NCI-H748 treated with DMSO at 0.1 percent for 48 hours (cell line): ENCODE data around the gene NCOR2.
"Not testable (repeated sequence)": the region's sequence is repeated elsewhere in the genome, so short reads cannot be mapped to it uniquely, and the experiment has no call there.

Source experiments
- DNase-seq: peaks from one replicate; lab custom pipeline; 2025; lab: John Stamatoyannopoulos, UW

NCOR2 gene

DNA sequence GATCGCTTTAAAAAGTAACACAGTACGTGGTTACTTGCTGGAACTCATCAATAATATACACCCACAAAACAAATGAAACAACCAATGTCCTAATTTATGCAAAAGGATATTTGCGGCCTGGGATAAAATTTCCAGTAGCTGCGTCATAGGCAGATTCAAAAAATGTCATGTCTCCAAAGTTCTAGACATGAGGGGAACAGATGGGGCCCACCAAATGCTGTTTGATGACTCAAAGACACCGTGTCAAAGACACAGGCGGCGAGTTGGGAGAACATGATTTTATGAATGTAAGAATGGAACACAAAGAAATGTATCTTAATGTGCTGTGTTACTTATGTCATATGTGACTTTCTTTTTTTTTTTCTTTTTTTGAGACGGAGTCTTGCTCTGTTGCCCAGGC is 34.3 kb upstream of the NCOR2 start:
- no peak for DNase-seq

- no peak for DNase-seq
Observed at GRCh38 chr12:124599074-124599999, 31.9 kb upstream of the NCOR2 start.

- no peak for DNase-seq
Observed at GRCh38 chr12:124597041-124597440, 29.6 kb upstream of the NCOR2 start.

- no peak for DNase-seq
Observed at GRCh38 chr12:124595444-124595843, 28.0 kb upstream of the NCOR2 start.

GRCh38 chr12:124594851-124595250 is 27.4 kb upstream of the NCOR2 start:
- no peak for DNase-seq

DNA sequence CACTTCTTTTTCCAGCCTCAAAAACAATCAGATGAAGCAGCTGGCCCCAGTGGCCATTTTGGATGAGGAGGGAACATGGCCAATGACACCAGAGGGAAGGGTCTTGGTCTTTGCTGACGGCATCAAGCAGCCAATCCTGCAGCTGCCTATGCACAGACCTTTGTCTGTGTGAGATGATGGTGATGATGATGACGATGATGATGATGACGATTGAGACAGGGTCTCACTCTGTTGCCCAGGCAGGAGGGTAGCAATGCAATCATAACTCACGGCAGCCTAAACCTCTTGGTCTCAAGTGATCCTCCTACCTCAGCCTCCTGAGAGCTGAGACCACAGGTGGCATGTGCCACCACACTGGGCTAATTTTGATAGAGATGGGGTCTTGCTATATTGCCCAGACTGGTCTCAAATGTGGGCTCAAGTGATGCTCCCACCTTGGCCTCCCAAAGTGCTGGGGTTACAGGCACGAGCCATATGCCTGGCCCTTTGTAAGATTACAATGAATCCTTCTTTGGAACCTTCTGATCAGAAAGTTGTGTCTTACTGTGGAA is 26.5 kb upstream of the NCOR2 start:
- no peak for DNase-seq

GRCh38 chr12:124593176-124593575 is 25.8 kb upstream of the NCOR2 start:
- DNase-seq = no peak

DNA sequence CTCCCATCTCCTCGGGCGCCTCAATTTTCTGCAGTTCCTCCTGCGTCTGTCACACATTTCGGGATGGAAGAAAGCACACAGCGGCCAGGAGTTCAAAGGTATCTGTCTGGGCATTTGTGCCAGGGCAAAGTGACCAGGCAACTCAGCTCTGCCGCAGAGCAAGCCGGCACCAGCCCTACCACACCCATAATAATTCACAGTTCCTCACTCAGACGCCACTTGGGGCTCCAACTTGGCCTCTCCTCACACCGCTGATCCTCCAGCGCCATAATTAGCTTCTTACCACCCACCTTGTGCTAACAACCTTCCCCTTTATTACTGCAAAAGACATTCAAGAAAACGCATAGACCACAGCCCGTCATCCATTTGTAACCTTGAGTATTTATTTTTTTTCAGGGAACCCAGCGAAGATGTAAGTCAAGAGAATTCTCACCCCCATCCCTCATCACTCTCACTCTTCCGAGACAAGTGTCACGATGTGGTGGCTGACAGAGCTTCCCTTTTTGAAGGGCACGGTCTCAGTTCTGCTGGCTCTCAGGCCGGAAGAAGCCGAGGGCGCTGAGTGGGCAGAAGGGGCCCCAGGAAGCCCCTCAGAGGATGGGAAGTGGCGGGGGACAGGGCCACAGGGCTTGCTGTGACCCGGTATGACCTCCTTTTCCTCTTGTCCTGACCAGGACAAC is 25.2 kb upstream of the NCOR2 start:
- DNase-seq = no peak

DNA sequence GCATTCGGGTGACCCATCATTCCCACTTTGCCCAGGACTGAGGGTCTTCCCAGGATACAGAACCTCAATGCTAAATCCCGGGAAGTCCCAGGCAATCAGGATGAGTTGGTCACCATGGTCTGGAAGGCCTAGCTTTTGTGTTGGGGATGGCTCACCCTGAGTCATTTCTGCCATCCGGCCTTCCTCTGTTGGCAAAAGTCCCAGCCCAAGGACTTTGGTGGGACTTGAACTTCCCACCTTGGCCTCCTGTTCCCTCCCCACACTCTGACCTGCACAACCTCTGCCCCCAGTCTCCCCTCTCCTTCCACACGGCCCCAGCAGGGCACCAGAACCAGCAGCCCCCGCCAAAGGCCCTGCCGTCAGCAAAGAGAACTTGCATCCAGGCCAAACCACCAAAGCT is 24.6 kb upstream of the NCOR2 start:
- no peak for DNase-seq

DNA sequence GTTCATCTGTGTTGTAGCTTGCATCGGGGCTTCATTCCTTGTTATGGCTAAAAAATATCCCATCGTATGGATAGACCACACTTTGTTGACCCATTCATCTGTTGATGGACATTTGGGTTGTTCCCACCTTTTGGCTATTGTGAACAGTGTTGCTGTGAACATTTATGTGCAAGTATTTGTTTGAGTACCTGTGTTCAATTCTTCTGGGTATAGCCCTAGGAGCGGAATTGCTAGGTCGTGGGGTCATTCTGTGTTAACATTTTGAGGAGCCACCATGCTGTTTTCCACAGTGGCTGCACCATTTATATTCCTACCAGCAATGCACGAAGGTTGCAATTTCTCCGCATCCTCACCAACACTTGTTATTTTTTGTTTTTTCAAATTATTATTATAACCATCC is 23.0 kb upstream of the NCOR2 start:
- DNase-seq = no peak

DNA sequence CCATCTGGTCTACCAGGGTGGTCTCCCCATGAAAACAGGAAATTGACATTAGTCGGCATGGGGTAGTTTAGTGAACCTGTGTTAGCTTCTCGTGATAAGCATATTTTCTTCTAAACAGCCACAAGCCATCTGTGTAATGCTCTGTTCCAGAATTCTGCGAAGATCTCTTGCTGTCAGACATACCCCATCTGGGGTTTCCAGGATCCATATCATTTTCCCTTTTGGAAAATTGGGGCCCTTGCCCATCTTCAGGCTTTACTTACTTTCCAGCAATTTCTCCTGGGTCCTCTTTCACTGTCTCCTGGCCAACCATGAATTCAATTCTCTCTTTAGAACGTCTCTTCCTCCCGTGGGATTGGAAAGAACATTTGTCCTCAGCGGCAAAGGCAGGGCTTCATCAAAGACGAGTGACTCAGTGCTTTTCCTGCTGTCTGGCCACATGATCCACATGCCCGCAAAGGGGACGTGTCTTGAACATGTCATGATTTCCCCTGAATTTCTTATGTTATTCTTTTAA is 21.4 kb upstream of the NCOR2 start:
- no peak for DNase-seq

GRCh38 chr12:124588018-124588634 is 20.7 kb upstream of the NCOR2 start:
- no peak for DNase-seq

GRCh38 chr12:124586756-124587155 is 19.3 kb upstream of the NCOR2 start:
- peak; percentile 95 for DNase-seq

GRCh38 chr12:124584494-124584893 is 17.1 kb upstream of the NCOR2 start:
- DNase-seq = not testable (repeated sequence)

GRCh38 chr12:124583854-124584253 is 16.4 kb upstream of the NCOR2 start:
- no peak for DNase-seq

DNA sequence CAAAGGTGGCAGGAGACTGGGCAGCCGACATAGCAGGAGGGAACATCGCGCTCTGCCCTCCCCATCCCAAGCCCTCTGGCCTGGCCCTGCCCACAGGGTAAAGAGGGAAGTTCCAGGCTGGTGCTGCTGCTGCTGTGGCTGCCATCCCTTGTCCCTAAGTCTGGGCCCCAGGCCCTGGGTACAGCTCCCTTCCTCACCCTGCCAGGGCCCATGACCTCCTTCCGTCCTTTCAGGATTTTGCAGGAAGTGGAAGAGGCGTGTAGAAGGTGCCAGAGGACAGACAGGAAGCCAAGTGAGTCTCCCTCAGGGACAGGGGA is 14.7 kb upstream of the NCOR2 start:
- DNase-seq = no peak

- no peak for DNase-seq
Observed at GRCh38 chr12:124581307-124582107, 14.1 kb upstream of the NCOR2 start.

DNA sequence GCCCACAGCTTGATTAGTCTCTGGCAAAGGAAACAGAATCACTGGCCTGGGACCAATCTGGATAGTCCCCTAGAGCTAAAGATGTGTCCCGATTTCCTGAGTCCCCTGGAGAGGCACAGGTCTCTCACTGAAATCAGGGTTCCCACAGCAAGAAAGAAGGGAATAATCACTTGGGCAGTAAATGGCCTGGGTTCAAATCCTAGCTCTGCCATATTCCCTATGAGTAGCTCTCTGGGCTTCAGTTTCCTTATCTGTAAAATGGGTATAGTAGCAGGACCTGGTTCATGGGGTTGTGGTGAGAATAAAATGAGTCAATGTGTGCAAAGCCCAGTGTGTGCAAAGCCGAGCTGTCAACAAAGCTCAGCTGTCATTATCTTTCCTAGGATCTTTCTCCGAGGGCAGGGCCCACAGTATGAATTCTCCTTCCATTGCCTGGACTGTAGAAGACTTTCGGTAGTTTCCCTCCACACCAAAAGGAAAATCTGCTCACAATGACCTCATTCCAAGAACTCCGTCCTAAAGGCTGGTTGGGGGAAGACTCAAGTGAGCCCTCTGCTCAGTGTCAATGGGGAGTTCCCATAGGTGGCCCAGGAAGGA is 12.6 kb upstream of the NCOR2 start:
- no peak for DNase-seq

DNA sequence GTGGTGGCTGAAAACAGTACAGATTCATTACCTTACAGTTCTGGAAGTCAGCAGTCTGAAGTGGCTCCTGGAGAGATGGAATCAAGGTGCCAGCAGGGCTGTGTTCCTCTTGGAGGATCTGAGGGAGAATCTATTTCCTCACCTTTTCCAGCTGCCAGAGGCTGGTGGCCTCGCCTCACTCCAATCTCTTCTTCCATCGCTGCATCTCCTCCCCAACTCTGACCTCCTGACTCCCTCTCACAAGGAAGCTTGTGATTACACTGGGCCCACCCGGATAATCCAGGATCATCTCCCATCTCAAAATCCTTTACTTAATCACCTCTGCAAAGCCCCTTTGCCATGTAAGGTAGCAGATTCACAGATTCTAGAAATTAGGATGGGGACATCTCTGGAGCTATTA is 11.4 kb upstream of the NCOR2 start:
- no peak for DNase-seq

DNA sequence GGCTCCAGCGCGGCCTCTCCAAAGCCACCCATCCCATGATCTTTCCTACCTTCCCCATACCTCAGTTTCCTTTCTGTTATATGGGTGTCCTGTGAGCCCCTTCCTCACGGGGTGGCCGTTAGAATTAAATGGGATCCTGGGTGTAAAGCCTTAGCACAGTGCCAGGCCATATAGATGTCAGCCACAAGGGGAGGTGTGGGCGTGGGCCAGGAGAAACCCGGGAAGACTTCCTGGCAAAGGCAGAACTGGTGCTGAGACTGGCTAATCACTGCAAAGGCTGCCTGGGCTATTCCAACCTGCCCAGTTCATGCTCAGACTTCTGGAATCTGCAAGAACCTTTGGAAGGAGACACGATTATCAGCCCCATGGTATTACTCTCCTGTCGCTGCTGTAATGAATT is 11.0 kb upstream of the NCOR2 start:
- no peak for DNase-seq

- no peak for DNase-seq
Observed at GRCh38 chr12:124577986-124578385, 10.6 kb upstream of the NCOR2 start.
